H9 (cell line): ENCODE results near the gene VNN1. TPM values are rescaled to one million over a fixed set of nuclear protein-coding genes. Genes with fewer than 3 reads are reported as not detected.

ENCODE experiments used
- DNase-seq: peaks from one replicate; pipeline ENCODE4 v3.0.0-alpha.2; 2017
- H2AFZ ChIP-seq: one replicate; pipeline ENCODE4 v1.6.1; 2013; ENCODE audit warnings: mild to moderate bottlenecking, low read length, control low read depth, moderate library complexity
- H2AK5ac ChIP-seq: 2 replicates; pipeline ENCODE4 v1.6.1; 2013; ENCODE audit warnings: low read length, control low read depth, mixed read lengths; ENCODE audit not compliant: insufficient read length
- H2BK120ac ChIP-seq: one replicate; pipeline ENCODE4 v1.6.1; 2013; ENCODE audit warnings: low read depth, mild to moderate bottlenecking, low read length, control low read depth, inconsistent platforms; ENCODE audit not compliant: poor library complexity, severe bottlenecking
- H2BK12ac ChIP-seq: 2 replicates; pipeline ENCODE4 v1.6.1; 2013; ENCODE audit warnings: low read length, control low read depth, mixed read lengths, low read depth; ENCODE audit not compliant: insufficient read length
- H2BK15ac ChIP-seq: 2 replicates; pipeline ENCODE4 v1.6.1; 2013; ENCODE audit warnings: low read depth, low read length, control low read depth
- H2BK20ac ChIP-seq: one replicate; pipeline ENCODE4 v1.6.1; 2013; ENCODE audit warnings: low read depth, mild to moderate bottlenecking, low read length, control low read depth, inconsistent platforms; ENCODE audit not compliant: poor library complexity, severe bottlenecking
- H2BK5ac ChIP-seq: 2 replicates; pipeline ENCODE4 v1.6.1; 2013; ENCODE audit warnings: low read length, control low read depth, mixed read lengths; ENCODE audit not compliant: insufficient read length
- H3K14ac ChIP-seq: 2 replicates; pipeline ENCODE4 v1.6.1; 2013; ENCODE audit warnings: low read length, control low read depth; ENCODE audit not compliant: insufficient read depth
- H3K18ac ChIP-seq: 2 replicates; pipeline ENCODE4 v1.6.1; 2013; ENCODE audit warnings: low read depth, mild to moderate bottlenecking, mixed read lengths, low read length, control low read depth; ENCODE audit not compliant: insufficient read length
- H3K23ac ChIP-seq: 2 replicates; pipeline ENCODE4 v1.6.1; 2013; ENCODE audit warnings: low read length, control low read depth, mixed read lengths, low read depth; ENCODE audit not compliant: insufficient read length
- H3K23me2 ChIP-seq: 2 replicates; pipeline ENCODE4 v1.6.1; 2013; ENCODE audit warnings: low read depth, mild to moderate bottlenecking, mixed read lengths, low read length, control low read depth; ENCODE audit not compliant: insufficient read length, poor library complexity, severe bottlenecking
- H3K27ac ChIP-seq: 2 replicates; pipeline ENCODE4 v1.5.1; 2013; ENCODE audit warnings: low read length, control low read depth, mixed read lengths, low read depth; ENCODE audit not compliant: insufficient read length
- H3K27me3 ChIP-seq: 2 replicates; pipeline ENCODE4 v1.6.1; 2013; ENCODE audit warnings: low read length, control low read depth, inconsistent platforms; ENCODE audit not compliant: insufficient read depth
- H3K4ac ChIP-seq: 2 replicates; pipeline ENCODE4 v1.6.1; 2013; ENCODE audit warnings: low read depth, mild to moderate bottlenecking, control low read depth, inconsistent platforms, low read length, moderate library complexity
- H3K4me1 ChIP-seq: 2 replicates; pipeline ENCODE4 v1.6.1; 2013; ENCODE audit warnings: low read length, control low read depth, inconsistent platforms; ENCODE audit not compliant: insufficient read depth
- H3K4me2 ChIP-seq: 2 replicates; pipeline ENCODE4 v1.6.1; 2013; ENCODE audit warnings: low read length, control low read depth, mixed read lengths; ENCODE audit not compliant: insufficient read length, insufficient read depth
- H3K56ac ChIP-seq: 2 replicates; pipeline ENCODE4 v1.6.1; 2013; ENCODE audit warnings: low read depth, mild to moderate bottlenecking, mixed read lengths, low read length, control low read depth; ENCODE audit not compliant: insufficient read length
- H3K79me1 ChIP-seq: 2 replicates; pipeline ENCODE4 v1.6.1; 2013; ENCODE audit warnings: low read depth, mild to moderate bottlenecking, moderate library complexity, low read length, control low read depth, inconsistent platforms; ENCODE audit not compliant: insufficient read depth, poor library complexity, severe bottlenecking
- H3K79me2 ChIP-seq: 2 replicates; pipeline ENCODE4 v1.6.1; 2013; ENCODE audit warnings: low read length, control low read depth, inconsistent platforms; ENCODE audit not compliant: insufficient read depth
- H3K9ac ChIP-seq: 2 replicates; pipeline ENCODE4 v1.6.1; 2013; ENCODE audit warnings: low read length, control low read depth, mixed read lengths; ENCODE audit not compliant: insufficient read length; ENCODE audit errors: extremely low read depth
- H3K9me3 ChIP-seq: one replicate; pipeline ENCODE4 v1.6.1; 2013; ENCODE audit warnings: low read depth, low read length, inconsistent platforms; ENCODE audit not compliant: control insufficient read depth
- H3T11ph ChIP-seq: one replicate; pipeline ENCODE4 v1.6.1; 2013; ENCODE audit warnings: mild to moderate bottlenecking, low read length, control low read depth, inconsistent platforms
- H4K20me1 ChIP-seq: one replicate; pipeline ENCODE4 v1.6.1; 2013; ENCODE audit not compliant: control insufficient read depth, insufficient read length, insufficient read depth
- H4K5ac ChIP-seq: 2 replicates; pipeline ENCODE4 v1.6.1; 2013; ENCODE audit warnings: low read depth, mild to moderate bottlenecking, mixed read lengths, low read length, control low read depth; ENCODE audit not compliant: insufficient read length
- H4K8ac ChIP-seq: replicated peaks from 2 replicates; pipeline ENCODE4 v1.6.1; 2013; ENCODE audit warnings: low read length, control low read depth, mixed read lengths, low read depth; ENCODE audit not compliant: insufficient read length
- H4K91ac ChIP-seq: 2 replicates; pipeline ENCODE4 v1.6.1; 2013; ENCODE audit warnings: low read depth, mild to moderate bottlenecking, moderate library complexity, mixed read lengths, low read length, control low read depth; ENCODE audit not compliant: insufficient read length
- H3K27ac Mint-ChIP-seq, 3 experiments: 2 replicates in 2 of 3; 3 replicates in 1 of 3; pipeline ENCODE4 v1.8.0; 2020 to 2021; ENCODE audit warnings: mixed read lengths in 3 of 3, mild to moderate bottlenecking in 1 of 3, moderate library complexity in 1 of 3
- H3K27me3 Mint-ChIP-seq: 2 replicates; pipeline ENCODE4 v1.8.0; 2021; ENCODE audit warnings: low read depth, mild to moderate bottlenecking, moderate library complexity, mixed read lengths
- H3K36me3 Mint-ChIP-seq, 3 experiments: 2 replicates in 2 of 3; 3 replicates in 1 of 3; pipeline ENCODE4 v1.8.0; 2020 to 2021; ENCODE audit warnings: low read depth in 3 of 3, mixed read lengths in 3 of 3; ENCODE audit not compliant: insufficient read depth in 1 of 3
- H3K4me1 Mint-ChIP-seq, 2 experiments: 2 replicates each; pipeline ENCODE4 v1.8.0; 2020; ENCODE audit warnings: mixed read lengths in 2 of 2
- H3K4me3 Mint-ChIP-seq, 2 experiments: 2 replicates in 1 of 2; 3 replicates in 1 of 2; pipeline ENCODE4 v1.8.0; 2020 to 2021; ENCODE audit warnings: mild to moderate bottlenecking in 2 of 2, mixed read lengths in 2 of 2, moderate library complexity in 1 of 2
- H3K9me3 Mint-ChIP-seq, 2 experiments: 2 replicates in 1 of 2; 3 replicates in 1 of 2; pipeline ENCODE4 v1.8.0; 2020; ENCODE audit warnings: mild to moderate bottlenecking in 2 of 2, mixed read lengths in 2 of 2, moderate library complexity in 1 of 2
- CTCF ChIP-seq: fragments of 200-600 bp; sonication (generic); conservative IDR thresholded peaks from 3 replicates; pipeline ENCODE4 v1.8.0; 2021; ENCODE audit warnings: antibody characterized with exemption, mild to moderate bottlenecking
- WGBS: extraction: QIAGEN DNeasy Blood & Tissue Kit; methylation state at CpG from one replicate; pipeline ENCODE4 v1.1.7; 2013; ENCODE audit warnings: missing lambda C conversion rate, low lambda C conversion rate, mixed read lengths; ENCODE audit not compliant: insufficient read length; ENCODE audit errors: extremely low coverage; 5-methylcytosine and 5-hydroxymethylcytosine counted together
- total RNA-seq: library from RNA; stranded (reverse); gene quantifications from 2 replicates; pipeline ENCODE4 v1.2.1, GENCODE V29; 2021

VNN1 gene
- total RNA-seq, 1 experiment from 2014 or later: not detected

- no peak overlapping the region for H4K8ac ChIP-seq
- H3K36me3 Mint-ChIP-seq: peaks cover 4 to 11% (median 5%) of the 10 kb centered on the region in 3 experiments; a peak in 3 of 7 replicates
- H3K4me3 Mint-ChIP-seq: no peak overlapping the region
- no peaks in the 10 kb centered on the region for H3K4me1 Mint-ChIP-seq
- no CpG with 5 or more reads among the region's 3 CpGs for WGBS
- no peak for DNase-seq
- no peak overlapping the region for H3K14ac ChIP-seq
- H3K9ac ChIP-seq: no peak overlapping the region
- no peak overlapping the region for H2BK15ac ChIP-seq
- no peaks in the 10 kb centered on the region for H3K27me3 ChIP-seq
- H4K91ac ChIP-seq: no peak overlapping the region
- H3K9me3 Mint-ChIP-seq: peaks cover 10 to 12% of the 10 kb centered on the region in 2 experiments
- no peak overlapping the region for H3K27ac ChIP-seq
- no peaks in the 10 kb centered on the region for H3K79me2 ChIP-seq
- no peak overlapping the region for H3T11ph ChIP-seq
- no peak overlapping the region for H2AFZ ChIP-seq
- no peaks in the 10 kb centered on the region for H3K79me1 ChIP-seq
- H2BK12ac ChIP-seq: no peak overlapping the region
- no peaks in the 10 kb centered on the region for H4K20me1 ChIP-seq
- no peak overlapping the region for H3K4me2 ChIP-seq
- no peak overlapping the region for H3K56ac ChIP-seq
- TF ChIP-seq CTCF: no peak
- H2BK20ac ChIP-seq: no peak overlapping the region
- H3K27me3 Mint-ChIP-seq: no peaks in the 10 kb centered on the region
- H2BK120ac ChIP-seq: no peak overlapping the region
- H2BK5ac ChIP-seq: no peak overlapping the region
- H3K23ac ChIP-seq: no peak overlapping the region
- no peak overlapping the region for H3K18ac ChIP-seq
- H3K4me1 ChIP-seq: no peaks in the 10 kb centered on the region
- H3K23me2 ChIP-seq: no peaks in the 10 kb centered on the region
- H3K4ac ChIP-seq: no peak overlapping the region
- no peak overlapping the region for H4K5ac ChIP-seq
- no peaks in the 10 kb centered on the region for H3K9me3 ChIP-seq
- no peak overlapping the region for H2AK5ac ChIP-seq
- H3K27ac Mint-ChIP-seq: no peak overlapping the region
These were observed 20.4 kb downstream of the VNN1 start for GRCh38 chr6:132693478-132693877.
